Thymus (tissue), 11 donors: ENCODE measurements around the gene ATP2A2. TPM values are rescaled to one million over a fixed set of nuclear protein-coding genes. Genes with fewer than 3 reads are reported as not detected.
"Not testable (repeated sequence)": the region's sequence is repeated elsewhere in the genome, so short reads cannot be mapped to it uniquely, and the experiment has no call there.

Experiments
- DNase-seq, 9 donors: peaks; one replicate each; pipeline ENCODE4 v3.0.0-alpha.2; 2013; ENCODE audit warnings: low spot score in 9 of 9, low read depth in 6 of 9, missing footprints in 1 of 9
- H3K27ac ChIP-seq, 2 donors: one replicate each; pipeline ENCODE4 v1.5.1; 2013; ENCODE audit warnings: control low read depth in 1 of 2, low read depth in 1 of 2, low read length in 1 of 2, mild to moderate bottlenecking in 1 of 2, moderate library complexity in 1 of 2
- H3K27me3 ChIP-seq, 2 donors: one replicate each; pipeline ENCODE4 v1.5.1; 2013; ENCODE audit warnings: low read length in 1 of 2; ENCODE audit not compliant: control insufficient read depth in 2 of 2, insufficient read depth in 1 of 2
- H3K36me3 ChIP-seq, 2 donors: one replicate each; pipeline ENCODE4 v1.5.1; 2013; ENCODE audit warnings: low read length in 1 of 2, mild to moderate bottlenecking in 1 of 2, moderate library complexity in 1 of 2; ENCODE audit not compliant: control insufficient read depth in 2 of 2, insufficient read depth in 2 of 2
- H3K4me1 ChIP-seq, 2 donors: one replicate each; pipeline ENCODE4 v1.5.1; 2013; ENCODE audit warnings: low read length in 2 of 2; ENCODE audit not compliant: control insufficient read depth in 2 of 2, insufficient read depth in 2 of 2
- H3K4me3 ChIP-seq, 2 donors: one replicate each; pipeline ENCODE4 v1.5.1; 2013; ENCODE audit warnings: low read length in 2 of 2, control low read depth in 1 of 2, mild to moderate bottlenecking in 1 of 2
- H3K9me3 ChIP-seq, 2 donors: one replicate each; pipeline ENCODE4 v1.5.1; 2013; ENCODE audit warnings: low read length in 1 of 2, mild to moderate bottlenecking in 1 of 2; ENCODE audit not compliant: control insufficient read depth in 2 of 2, insufficient read depth in 1 of 2
- whole genome bisulfite sequencing: extraction: QIAGEN DNeasy Blood & Tissue Kit; methylation state at CpG from one replicate; pipeline ENCODE4 v1.1.7; 2013; 5-methylcytosine and 5-hydroxymethylcytosine counted together
- polyA plus RNA-seq: library from polyadenylated mRNA; stranded (reverse); fragments of 200-250 nt; gene quantifications from one replicate; pipeline ENCODE4 v1.2.3, GENCODE V29; 2013
- total RNA-seq: library from RNA; stranded (reverse); fragments of 120-200 nt; gene quantifications from one replicate; pipeline ENCODE4 v1.2.4, GENCODE V29; 2013
- donor health status: healthy.

The ATP2A2 gene
- total and polyA plus RNA-seq, 2 donors, result 33.8 to 37.6 TPM

- Histone ChIP-seq H3K36me3 (no peaks in the 10 kb centered on the region), H3K9me3 (no peaks in the 10 kb centered on the region), H3K4me1 (no peaks in the 10 kb centered on the region), H3K27me3 (no peaks in the 10 kb centered on the region), H3K27ac (no peak overlapping the region), H3K4me3 (no peak overlapping the region)
- WGBS, result 97% methylated on average over 6 of the region's 6 CpGs
- no peak for DNase-seq
Observed at GRCh38 chr12:110254971-110255540, 26.0 kb upstream of the ATP2A2 start.

GRCh38 chr12:110255890-110256456 lies 25.1 kb upstream of the ATP2A2 start:
- 98% methylated on average over 11 of the region's 11 CpGs for WGBS
- H3K9me3 ChIP-seq, H3K4me3 ChIP-seq, H3K4me1 ChIP-seq, DNase-seq, H3K27me3 ChIP-seq, H3K36me3 ChIP-seq, H3K27ac ChIP-seq: not testable (repeated sequence)

- Histone ChIP-seq H3K27me3 (no peaks in the 10 kb centered on the region), H3K27ac (no peak overlapping the region), H3K4me1 (no peaks in the 10 kb centered on the region), H3K36me3 (no peaks in the 10 kb centered on the region), H3K9me3 (no peaks in the 10 kb centered on the region), H3K4me3 (no peak overlapping the region)
- WGBS, result 86% methylated on average over 12 of the region's 12 CpGs
- DNase-seq, result no peak
Observed at GRCh38 chr12:110256780-110257431, 24.1 kb upstream of the ATP2A2 start.

- Histone ChIP-seq H3K4me1 (no peaks in the 10 kb centered on the region), H3K4me3 (no peak overlapping the region), H3K9me3 (no peaks in the 10 kb centered on the region), H3K27ac (no peak overlapping the region), H3K27me3 (no peaks in the 10 kb centered on the region), H3K36me3 (no peaks in the 10 kb centered on the region)
- DNase-seq, result no peak
- WGBS, result 97% methylated on average over 12 of the region's 12 CpGs
Observed at GRCh38 chr12:110258466-110258865, 22.6 kb upstream of the ATP2A2 start.

- DNase-seq, result no peak
Observed at GRCh38 chr12:110262442-110263388, 18.3 kb upstream of the ATP2A2 start.

GRCh38 chr12:110266381-110266960 lies 14.6 kb upstream of the ATP2A2 start:
- Histone ChIP-seq H3K27ac (peak overlapping the region in 1 of 2 donors; percentile 46), H3K36me3 (no peaks in the 10 kb centered on the region), H3K4me3 (no peak overlapping the region), H3K4me1 (peaks cover 4 to 9% of the 10 kb centered on the region in 2 donors), H3K27me3 (no peaks in the 10 kb centered on the region), H3K9me3 (no peaks in the 10 kb centered on the region)
- DNase-seq, result no peak
- WGBS, result 96% methylated on average over 5 of the region's 5 CpGs

More at GRCh38 chr12:110262442-110263388, 18.3 kb upstream of the ATP2A2 start:
- Histone ChIP-seq H3K4me1 (peaks cover 3 to 4% of the 10 kb centered on the region in 2 donors), H3K36me3 (no peaks in the 10 kb centered on the region), H3K4me3 (no peak overlapping the region), H3K27ac (no peak overlapping the region), H3K9me3 (no peaks in the 10 kb centered on the region), H3K27me3 (no peaks in the 10 kb centered on the region)
- 90% methylated on average over 17 of the region's 17 CpGs for WGBS

- H3K27ac ChIP-seq, result peak overlapping the region in 1 of 2 donors; percentile 46
- H3K4me3 ChIP-seq, result no peak overlapping the region
- H3K9me3 ChIP-seq, result no peaks in the 10 kb centered on the region
- H3K4me1 ChIP-seq, result peaks cover 4 to 9% of the 10 kb centered on the region in 2 donors
- DNase-seq, result no peak
- 76% methylated on average over 9 of the region's 9 CpGs for WGBS
- no peaks in the 10 kb centered on the region for H3K27me3 ChIP-seq
- no peaks in the 10 kb centered on the region for H3K36me3 ChIP-seq
Observed at GRCh38 chr12:110266980-110267620, 13.9 kb upstream of the ATP2A2 start.

- H3K27ac ChIP-seq, result peak overlapping the region; percentile 34 to 70
- 92% methylated on average over 8 of the region's 8 CpGs for WGBS
Observed at GRCh38 chr12:110269622-110270124, 11.4 kb upstream of the ATP2A2 start.

More at GRCh38 chr12:110269622-110270124, 11.4 kb upstream of the ATP2A2 start:
- Histone ChIP-seq H3K27me3 (no peaks in the 10 kb centered on the region), H3K36me3 (no peaks in the 10 kb centered on the region), H3K9me3 (no peaks in the 10 kb centered on the region), H3K4me3 (no peak overlapping the region), H3K4me1 (peaks cover 4 to 9% of the 10 kb centered on the region in 2 donors)
- no peak for DNase-seq
